Tibial artery (tissue), 4 donors: ENCODE measurements around the gene BMPR2.
"Not testable (repeated sequence)": the region's sequence is repeated elsewhere in the genome, so short reads cannot be mapped to it uniquely, and the experiment has no call there.

Source experiments
- DNase-seq, 2 donors: peaks; one replicate each; pipeline ENCODE4 v3.0.0-alpha.2; 2019
- H3K27ac ChIP-seq, 2 donors: fragments of 200-600 bp; sonication (generic) in 1 of 2; 1 replicate in 1 of 2; 2 replicates in 1 of 2; pipeline ENCODE4 v1.5.1; 2018 to 2019; ENCODE audit warnings: mild to moderate bottlenecking in 1 of 2
- H3K27me3 ChIP-seq, 2 donors: fragments of 200-600 bp; sonication (generic) in 1 of 2; one replicate each; pipeline versions ENCODE4 v1.5.1 to v1.6.0; 2016 to 2019
- H3K36me3 ChIP-seq, 3 donors: fragments of 200-600 bp; sonication (generic) in 2 of 3; one replicate each; pipeline ENCODE4 v1.5.1; 2016 to 2019; ENCODE audit warnings: mild to moderate bottlenecking in 2 of 3
- H3K4me1 ChIP-seq, 4 donors: fragments of 200-600 bp; sonication (generic) in 2 of 4; 1 replicate in 3 of 4; 2 replicates in 1 of 4; pipeline ENCODE4 v1.5.1; 2016 to 2019
- H3K4me3 ChIP-seq, 2 donors: fragments of 200-600 bp; sonication (generic) in 1 of 2; 1 replicate in 1 of 2; 2 replicates in 1 of 2; pipeline ENCODE4 v1.5.1; 2018 to 2019; ENCODE audit warnings: mild to moderate bottlenecking in 2 of 2
- H3K9me3 ChIP-seq, 3 donors: fragments of 200-600 bp; sonication (generic) in 1 of 3; one replicate each; pipeline ENCODE4 v1.5.1; 2016 to 2019
- CTCF ChIP-seq, 2 experiments: fragments of 200-600 bp in 1 of 2; fragments of 450-650 bp in 1 of 2; IDR thresholded peaks; one replicate each; pipeline ENCODE4 v1.5.1; 2017 to 2019; ENCODE audit warnings: antibody characterized with exemption in 2 of 2, mild to moderate bottlenecking in 1 of 2, moderate library complexity in 1 of 2
- intact Hi-C: fragments of 100-400 bp; cut with DNase I; formaldehyde crosslinking; loops from one replicate; pipeline ENCODE4 v1.15.0; 2023; ENCODE audit warnings: low total_unique reads

The BMPR2 gene

GRCh38 chr2:202426751-202427150 is 50.6 kb downstream of the BMPR2 start:
- Histone ChIP-seq H3K36me3 (no peaks in the 10 kb centered on the region), H3K27me3 (no peaks in the 10 kb centered on the region), H3K4me1 (peaks cover 0 to 62% (median 13%) of the 10 kb centered on the region in 4 donors), H3K9me3 (no peaks in the 10 kb centered on the region), H3K4me3 (no peak overlapping the region), H3K27ac (no peak overlapping the region)
- TF ChIP-seq CTCF (IDR thresholded peaks at IDR 0.05), result no peak
- intact Hi-C loops, result no loop called here
- DNase-seq, result no peak

GRCh38 chr2:202429164-202429980 is 53.2 kb downstream of the BMPR2 start:
- peak overlapping the region; percentile 60 to 62 for H3K27ac ChIP-seq
- no peak for TF ChIP-seq CTCF (IDR thresholded peaks at IDR 0.05)
- peaks cover 0 to 69% (median 16%) of the 10 kb centered on the region in 4 donors for H3K4me1 ChIP-seq
- no peaks in the 10 kb centered on the region for H3K27me3 ChIP-seq
- intact Hi-C loops, result no loop called here
- no peak overlapping the region for H3K4me3 ChIP-seq
- no peaks in the 10 kb centered on the region for H3K36me3 ChIP-seq
- no peak for DNase-seq
- H3K9me3 ChIP-seq, result no peaks in the 10 kb centered on the region

- intact Hi-C loops, result no loop called here
- H3K4me1 ChIP-seq, result peaks cover 0 to 84% (median 29%) of the 10 kb centered on the region in 4 donors
- H3K36me3 ChIP-seq, result no peaks in the 10 kb centered on the region
- no peak for DNase-seq
- H3K9me3 ChIP-seq, result no peaks in the 10 kb centered on the region
- no peak overlapping the region for H3K4me3 ChIP-seq
- TF ChIP-seq CTCF (IDR thresholded peaks at IDR 0.05), result no peak
- no peaks in the 10 kb centered on the region for H3K27me3 ChIP-seq
- peak overlapping the region in 1 of 2 donors; percentile 6 for H3K27ac ChIP-seq
These were observed 56.6 kb downstream of the BMPR2 start for GRCh38 chr2:202432776-202433175.

- no peak for DNase-seq
- intact Hi-C loops, result no loop called here
- Histone ChIP-seq H3K4me1 (peaks cover 0 to 70% (median 23%) of the 10 kb centered on the region in 4 donors), H3K27me3 (no peaks in the 10 kb centered on the region), H3K4me3 (no peak overlapping the region), H3K27ac (no peak overlapping the region), H3K36me3 (no peaks in the 10 kb centered on the region), H3K9me3 (no peaks in the 10 kb centered on the region)
- TF ChIP-seq CTCF (IDR thresholded peaks at IDR 0.05), result no peak
These were observed 58.3 kb downstream of the BMPR2 start for GRCh38 chr2:202434472-202434871.

- no peaks in the 10 kb centered on the region for H3K36me3 ChIP-seq
- H3K4me1 ChIP-seq, result peaks cover 0 to 52% (median 23%) of the 10 kb centered on the region in 4 donors
- H3K9me3 ChIP-seq, result no peaks in the 10 kb centered on the region
- no peak for DNase-seq
- no peak for TF ChIP-seq CTCF (IDR thresholded peaks at IDR 0.05)
- intact Hi-C loops, result no loop called here
- no peaks in the 10 kb centered on the region for H3K27me3 ChIP-seq
- peak overlapping the region; percentile 28 to 31 for H3K4me3 ChIP-seq
- H3K27ac ChIP-seq, result peak overlapping the region; percentile 43 to 65
These were observed 60.5 kb downstream of the BMPR2 start for GRCh38 chr2:202436626-202437025.

- H3K27me3 ChIP-seq, H3K4me3 ChIP-seq, H3K36me3 ChIP-seq, intact Hi-C loops, H3K27ac ChIP-seq, DNase-seq, H3K9me3 ChIP-seq: not testable (repeated sequence)
- H3K4me1 ChIP-seq, result peaks cover 0 to 29% (median 15%) of the 10 kb centered on the region in 4 donors
These were observed 64.0 kb downstream of the BMPR2 start for GRCh38 chr2:202440117-202440516.
